H1 (cell line): ENCODE measurements around the gene SEC61B. TPM values are rescaled to one million over a fixed set of nuclear protein-coding genes. Genes with fewer than 3 reads are reported as not detected.

Source experiments
- JUN ChIP-seq: IDR thresholded peaks from 2 replicates; pipeline ENCODE4 v1.6.1; 2011; ENCODE audit warnings: low read depth, mild to moderate bottlenecking, improper control_type of control experiment, low read length
- KDM4A ChIP-seq: IDR thresholded peaks from one replicate; pipeline ENCODE4 v1.7.1; 2012; ENCODE audit warnings: low read depth, mild to moderate bottlenecking, moderate library complexity, low read length, inconsistent platforms; ENCODE audit not compliant: severe bottlenecking
- SIX5 ChIP-seq: IDR thresholded peaks from 2 replicates; pipeline ENCODE4 v1.6.1; 2011; ENCODE audit warnings: mild to moderate bottlenecking, low read depth, low read length
- polyA plus RNA-seq, 7 experiments: library from polyadenylated mRNA; depleted of rRNA in 3 of 7; stranded (reverse) in 5 of 7; unstranded in 2 of 7; fragments of >200 nt in 5 of 7; fragments of 200-250 nt in 2 of 7; gene quantifications; 1 replicate in 5 of 7; 2 replicates in 1 of 7; 4 replicates in 1 of 7; pipeline versions ENCODE4 v1.2.1 to v1.2.3, GENCODE V29; 2011 to 2013; ENCODE audit warnings: missing spikeins in 2 of 7, mixed read lengths in 2 of 7
- total RNA-seq: library from RNA; stranded (reverse); fragmentation: NEBNext Ultra II Directional; extraction: Animal tissue kit (Norgen Biotek cat#: 25700); gene quantifications from 2 replicates; pipeline ENCODE4 v1.2.1, GENCODE V29; 2021

SEC61B gene
- total and polyA plus RNA-seq, 2 of the 8 experiments (the other 6 are each of a cell fraction or from before 2014, with no cell fraction given): 155 to 379 TPM

DNA sequence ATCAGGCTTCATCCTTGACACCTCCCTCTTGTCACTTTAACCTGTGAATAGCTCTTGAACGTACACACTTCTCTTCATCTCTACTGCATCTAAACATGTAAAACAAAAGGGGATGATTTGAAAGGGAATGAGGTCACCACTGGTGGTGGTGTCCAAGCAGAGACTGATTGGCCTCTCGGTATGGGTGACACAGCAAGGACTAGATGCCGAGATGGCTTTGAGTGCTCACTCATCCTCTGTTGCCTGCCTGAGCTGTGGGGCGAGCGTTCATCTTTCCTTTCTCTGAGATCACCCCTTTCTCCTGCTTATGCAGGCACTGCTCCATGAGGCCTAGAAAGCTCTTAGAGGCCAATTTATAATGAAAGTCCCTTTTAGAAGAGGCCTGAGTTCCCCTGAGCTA is 51.9 kb downstream of the SEC61B start (continued):
- TF ChIP-seq SIX5 (no peak), KDM4A (no peak), JUN (no peak)
